LNCAP (cell line): Measurements from ENCODE around the gene MGST1.

Source experiments
- TF ChIP-seq, protein P1 (sequence below): fragments of 450-650 bp; IDR thresholded peaks from 2 replicates; pipeline ENCODE4 v1.5.1; 2017; ENCODE audit warnings: mild to moderate bottlenecking

The MGST1 gene, protein sequence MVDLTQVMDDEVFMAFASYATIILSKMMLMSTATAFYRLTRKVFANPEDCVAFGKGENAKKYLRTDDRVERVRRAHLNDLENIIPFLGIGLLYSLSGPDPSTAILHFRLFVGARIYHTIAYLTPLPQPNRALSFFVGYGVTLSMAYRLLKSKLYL

DNA sequence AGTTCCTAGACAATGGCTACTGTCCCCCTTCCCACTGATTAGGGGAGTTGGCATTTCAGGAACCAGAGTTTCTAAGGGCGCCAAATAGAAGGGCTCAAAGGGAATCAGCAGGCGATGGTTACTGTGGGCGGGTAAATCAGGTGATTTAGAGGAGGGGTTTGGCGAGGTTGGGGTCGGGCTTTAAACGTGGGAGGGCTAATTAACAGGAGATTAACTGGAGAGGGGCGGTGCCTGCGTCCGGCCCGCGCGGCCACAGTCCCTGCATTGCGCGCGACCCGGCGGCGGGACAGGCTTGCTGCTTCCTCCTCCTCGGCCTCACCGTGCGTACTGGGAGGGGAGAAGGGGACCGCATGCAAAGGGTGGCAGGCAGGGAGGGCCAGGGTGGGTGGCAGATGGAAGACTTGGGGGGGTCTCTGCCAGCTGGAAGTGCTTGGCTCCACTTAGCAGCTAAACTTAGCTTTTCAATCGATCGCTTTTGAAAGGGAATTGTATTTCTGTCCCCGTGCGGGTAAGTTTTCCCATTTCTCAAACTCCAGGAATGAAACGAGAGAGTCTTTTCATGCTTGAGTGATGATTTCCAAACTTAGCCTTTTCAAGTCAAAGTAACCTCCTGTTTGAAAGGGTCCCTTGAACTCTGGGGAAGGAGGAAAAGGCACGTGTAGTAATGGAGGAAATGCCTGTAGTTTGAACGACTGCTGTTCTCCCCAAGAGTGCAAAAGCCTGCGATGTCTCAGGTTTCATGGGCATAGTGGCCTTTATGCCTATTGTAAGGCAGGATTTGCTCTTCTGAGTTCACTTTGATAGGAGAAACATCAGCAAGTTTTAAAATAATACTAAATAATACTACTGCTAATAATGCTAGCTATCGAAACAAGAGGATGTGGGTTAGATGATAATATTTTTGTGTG is at the start of gene MGST1:
Gene MGST1, plus strand, starts transcription at position 255 of the 908 bp plus-strand sequence. CDS start 6,608 bp downstream, outside the sequence.
- TF ChIP-seq, protein P1, sequence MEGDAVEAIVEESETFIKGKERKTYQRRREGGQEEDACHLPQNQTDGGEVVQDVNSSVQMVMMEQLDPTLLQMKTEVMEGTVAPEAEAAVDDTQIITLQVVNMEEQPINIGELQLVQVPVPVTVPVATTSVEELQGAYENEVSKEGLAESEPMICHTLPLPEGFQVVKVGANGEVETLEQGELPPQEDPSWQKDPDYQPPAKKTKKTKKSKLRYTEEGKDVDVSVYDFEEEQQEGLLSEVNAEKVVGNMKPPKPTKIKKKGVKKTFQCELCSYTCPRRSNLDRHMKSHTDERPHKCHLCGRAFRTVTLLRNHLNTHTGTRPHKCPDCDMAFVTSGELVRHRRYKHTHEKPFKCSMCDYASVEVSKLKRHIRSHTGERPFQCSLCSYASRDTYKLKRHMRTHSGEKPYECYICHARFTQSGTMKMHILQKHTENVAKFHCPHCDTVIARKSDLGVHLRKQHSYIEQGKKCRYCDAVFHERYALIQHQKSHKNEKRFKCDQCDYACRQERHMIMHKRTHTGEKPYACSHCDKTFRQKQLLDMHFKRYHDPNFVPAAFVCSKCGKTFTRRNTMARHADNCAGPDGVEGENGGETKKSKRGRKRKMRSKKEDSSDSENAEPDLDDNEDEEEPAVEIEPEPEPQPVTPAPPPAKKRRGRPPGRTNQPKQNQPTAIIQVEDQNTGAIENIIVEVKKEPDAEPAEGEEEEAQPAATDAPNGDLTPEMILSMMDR, result no peak

DNA sequence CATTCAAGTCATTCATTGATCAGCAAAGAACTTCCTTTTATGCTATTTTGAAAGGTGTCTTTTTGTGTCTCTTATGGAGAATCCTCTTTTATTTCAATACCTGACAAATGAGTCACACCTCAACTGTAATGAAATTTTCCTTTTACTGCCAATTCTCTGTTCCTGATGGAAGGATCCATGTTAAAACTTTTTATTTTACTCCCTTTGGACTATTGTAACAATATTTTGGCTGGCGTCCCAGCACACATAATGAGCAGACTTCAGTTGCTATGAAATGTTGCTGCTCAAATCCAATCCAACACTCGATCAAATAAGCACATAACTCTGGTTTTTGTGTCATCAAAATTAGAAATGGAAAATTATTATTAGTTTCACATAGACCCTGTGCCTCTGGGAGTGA is 48.0 kb upstream of the MGST1 start:
- TF ChIP-seq, protein P1, result no peak

DNA sequence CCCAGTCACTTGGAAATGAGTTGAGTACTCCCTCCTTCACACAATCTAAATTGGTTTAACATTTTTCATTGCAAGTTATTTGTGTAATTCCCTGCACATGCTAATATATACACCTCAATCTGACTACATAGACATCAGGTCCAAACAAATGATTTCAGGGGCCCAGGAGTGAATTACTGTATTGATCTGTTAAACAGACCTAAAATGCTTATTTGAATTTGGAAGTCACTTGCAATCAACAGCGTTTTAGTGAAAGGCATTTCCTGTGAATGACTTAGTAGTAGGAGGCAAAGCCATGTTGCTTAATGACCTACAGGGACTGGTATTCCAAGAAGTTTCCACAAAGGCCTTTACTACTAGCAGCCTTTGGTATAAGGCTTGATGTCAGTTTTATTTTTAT is 47.3 kb upstream of the MGST1 start:
- TF ChIP-seq, protein P1, result no peak

DNA sequence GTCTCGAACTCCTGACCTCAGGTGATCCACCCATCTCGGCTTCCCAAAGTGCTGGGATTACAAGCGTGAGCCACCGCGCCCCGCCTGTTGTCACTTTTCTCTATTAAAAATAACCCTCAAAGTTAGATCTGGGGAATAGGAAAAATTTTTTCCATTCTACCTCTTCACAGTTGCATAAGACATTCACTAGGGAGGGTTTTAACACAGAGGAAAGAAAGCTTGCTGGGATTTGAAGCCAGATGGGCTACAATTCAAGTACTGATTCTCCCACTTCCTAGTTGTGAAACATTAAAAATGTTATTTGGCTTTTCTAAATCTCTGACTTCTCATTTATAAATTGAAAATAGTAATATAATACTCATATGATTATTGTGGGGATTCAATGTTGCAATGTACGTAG is 46.7 kb upstream of the MGST1 start:
- TF ChIP-seq, protein P1, result no peak

DNA sequence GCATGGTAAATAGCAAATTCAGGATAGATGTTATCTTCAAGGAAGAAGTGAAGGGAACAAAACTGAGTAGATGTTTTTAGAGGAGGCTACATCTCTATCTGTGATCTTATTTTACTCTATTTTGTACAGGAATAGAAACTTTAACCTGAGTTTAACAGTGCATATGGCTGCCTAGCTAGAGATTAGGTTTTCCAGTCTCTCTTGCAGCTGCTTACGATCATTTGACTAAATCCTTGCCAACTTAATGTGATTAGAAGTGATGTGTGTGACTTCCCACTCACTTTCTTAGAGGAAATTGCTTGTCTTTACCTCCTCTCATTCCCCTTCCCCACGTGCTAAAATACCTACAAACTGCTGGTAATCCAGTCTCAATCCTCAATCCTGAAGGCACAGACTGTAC is 43.5 kb upstream of the MGST1 start:
- TF ChIP-seq, protein P1, result no peak

DNA sequence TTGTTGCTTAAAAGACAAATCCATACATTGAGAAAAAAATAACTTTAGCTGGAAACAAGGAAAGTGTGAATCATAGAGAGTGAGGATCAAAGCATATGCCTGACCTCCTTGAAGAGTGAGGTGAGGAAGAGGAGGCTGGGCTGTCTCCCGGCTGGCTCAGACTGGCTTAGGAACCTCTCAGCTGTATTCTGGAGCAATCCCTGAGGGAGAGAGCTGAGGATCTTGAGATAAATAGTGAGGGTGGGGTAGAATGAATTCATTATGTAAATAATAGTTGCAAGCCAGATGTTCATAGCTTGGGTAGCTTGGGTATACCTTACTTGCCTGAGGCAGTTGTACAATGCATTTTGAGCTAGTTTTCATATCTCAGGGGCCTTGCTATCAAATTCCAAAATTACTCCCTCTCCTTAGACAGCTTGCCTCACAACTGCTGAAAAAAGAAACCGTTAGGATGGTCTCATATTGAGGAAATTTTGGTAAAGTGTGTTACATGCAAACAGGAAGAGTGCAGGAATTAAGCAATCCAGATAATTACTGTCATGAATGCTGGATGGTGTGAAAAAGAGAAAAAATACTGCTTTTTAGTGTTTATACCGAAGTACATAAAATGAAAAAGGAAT is 39.5 kb upstream of the MGST1 start:
- TF ChIP-seq, protein P1, result no peak

DNA sequence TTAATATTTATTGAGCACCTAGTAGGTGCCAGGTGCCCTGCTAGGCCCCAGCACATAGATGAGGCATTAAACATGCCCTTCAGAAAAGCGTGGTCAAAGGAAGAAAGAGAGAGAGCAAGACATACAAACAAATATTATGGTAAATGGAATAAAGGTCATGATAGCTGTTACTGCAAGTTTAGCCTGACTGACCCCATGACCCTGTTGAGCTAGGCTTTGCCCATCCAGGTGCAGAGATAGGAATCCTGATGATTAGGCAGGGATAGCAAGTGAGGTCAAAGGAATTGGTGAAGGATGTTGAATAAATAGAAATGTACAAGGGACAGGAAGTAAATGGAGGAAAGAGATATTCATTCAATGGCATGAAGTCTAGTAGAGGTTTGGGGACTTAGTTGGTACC is 36.5 kb upstream of the MGST1 start:
- TF ChIP-seq, protein P1, result no peak
